GM18526 (cell line): ENCODE measurements around the gene ATG4B.

Experiments used
- POLR2A ChIP-seq: IDR thresholded peaks from 3 replicates; pipeline ENCODE4 v1.6.1; 2011; ENCODE audit not compliant: insufficient read length; ENCODE audit errors: extremely low read depth

ATG4B gene

GRCh38 chr2:241721852-241722251 lies 84.4 kb downstream of the ATG4B start:
- TF ChIP-seq POLR2A: no peak

GRCh38 chr2:241722896-241723454 lies 85.5 kb downstream of the ATG4B start:
- no peak for TF ChIP-seq POLR2A
